NT2/D1 (cell line): ENCODE results near the gene YPEL1.

Experiments
- SUZ12 ChIP-seq: IDR thresholded peaks from 2 replicates; pipeline ENCODE4 v1.6.1; 2011; ENCODE audit not compliant: insufficient read length, insufficient read depth; ENCODE audit errors: extremely low read depth
- YY1 ChIP-seq: IDR thresholded peaks from 2 replicates; pipeline ENCODE4 v1.6.1; 2011; ENCODE audit not compliant: insufficient read length, insufficient read depth

DNA sequence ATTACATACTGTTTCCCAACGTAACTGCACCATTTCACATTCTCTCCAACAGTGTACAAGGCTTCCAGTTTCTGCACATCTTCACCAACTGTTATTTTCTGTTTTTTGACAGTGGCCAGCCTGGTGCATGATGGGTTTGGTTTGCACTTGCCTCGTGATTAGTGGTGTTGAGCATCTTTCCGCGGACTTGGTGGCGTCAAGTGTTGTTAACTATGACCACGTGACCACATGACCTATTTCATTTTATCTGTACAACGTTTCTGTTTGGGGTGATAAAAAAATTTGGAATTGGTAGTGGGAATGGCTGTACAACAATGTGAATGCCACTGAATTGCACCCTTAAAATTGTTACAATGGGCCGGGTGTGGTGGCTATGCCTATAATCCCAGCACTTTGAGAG, 2.5 kb upstream of the YPEL1 start:
- TF ChIP-seq YY1 (no peak), SUZ12 (no peak)
